HG03521 (cell line): Measurements from ENCODE around the gene ARMH1.
A peak's percentile ranks its signal among the peaks of the same experiment; 100 is the strongest.
"Not testable (repeated sequence)": the region's sequence is repeated elsewhere in the genome, so short reads cannot be mapped to it uniquely, and the experiment has no call there.

Experiments
- ATAC-seq: cut with Tn5 transposase; IDR thresholded peaks from one replicate; pipeline ENCODE4 v1.9.1; 2021; ENCODE audit warnings: mild to moderate bottlenecking, moderate library complexity; ENCODE audit not compliant: unreplicated experiment

Gene ARMH1

GRCh38 chr1:44693159-44693558, 18.6 kb downstream of the ARMH1 start:
- no peak for ATAC-seq

GRCh38 chr1:44693900-44694299, 19.4 kb downstream of the ARMH1 start:
- ATAC-seq = no peak

- peak; percentile 56 for ATAC-seq
Measured at GRCh38 chr1:44694863-44695478, 20.5 kb downstream of the ARMH1 start.

DNA sequence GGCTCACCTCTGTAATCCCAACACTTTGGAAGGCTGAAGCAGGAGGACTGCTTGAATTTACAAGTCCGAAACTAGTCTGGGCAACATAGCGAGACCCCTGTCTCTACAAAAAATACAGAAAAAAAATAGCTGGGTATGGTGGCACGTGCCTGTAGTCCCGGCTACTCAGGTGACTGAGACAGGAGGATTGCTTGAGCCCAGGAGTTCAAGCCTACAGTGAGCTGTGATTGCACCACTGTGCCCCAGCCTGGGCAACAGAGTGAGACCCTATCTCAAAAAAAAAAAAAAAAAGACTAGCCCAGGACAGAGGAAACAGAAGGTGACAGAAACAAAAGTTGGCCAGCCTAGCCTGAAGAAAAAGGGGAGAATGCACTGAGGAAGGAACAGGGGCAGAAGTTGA, 21.2 kb downstream of the ARMH1 start:
- ATAC-seq = no peak

GRCh38 chr1:44696101-44696500, 21.6 kb downstream of the ARMH1 start:
- ATAC-seq = no peak

DNA sequence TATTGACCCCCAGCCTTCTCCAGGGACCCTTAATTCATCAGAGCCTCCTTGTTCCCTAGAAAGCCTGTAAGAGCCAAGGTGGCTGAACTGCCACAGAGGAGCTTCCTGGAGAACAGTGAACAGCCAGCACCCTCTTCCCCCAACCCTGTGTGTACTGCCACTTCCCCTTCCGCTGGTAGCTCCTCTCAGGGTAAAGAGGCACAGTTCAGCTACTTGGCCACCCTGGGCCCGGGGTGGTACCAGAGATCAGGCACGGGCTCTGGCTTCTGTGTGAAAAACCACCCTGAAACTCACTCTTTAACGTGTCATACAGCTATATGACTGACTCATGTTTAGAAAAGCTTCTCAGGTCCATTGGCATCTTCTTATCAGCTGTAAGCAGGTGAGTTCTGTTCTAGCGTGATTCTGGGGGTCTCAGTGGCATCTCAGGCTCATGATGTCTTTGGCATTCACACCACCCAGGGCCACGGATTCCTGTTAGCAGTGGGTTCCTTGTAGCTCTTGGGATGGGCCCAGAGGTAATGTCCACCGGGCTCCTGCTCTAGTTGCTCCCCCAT, 22.4 kb downstream of the ARMH1 start:
- no peak for ATAC-seq

- ATAC-seq = no peak
Measured at GRCh38 chr1:44698138-44698537, 23.6 kb downstream of the ARMH1 start.

- not testable (repeated sequence) for ATAC-seq
Measured at GRCh38 chr1:44699375-44699774, 24.9 kb downstream of the ARMH1 start.

DNA sequence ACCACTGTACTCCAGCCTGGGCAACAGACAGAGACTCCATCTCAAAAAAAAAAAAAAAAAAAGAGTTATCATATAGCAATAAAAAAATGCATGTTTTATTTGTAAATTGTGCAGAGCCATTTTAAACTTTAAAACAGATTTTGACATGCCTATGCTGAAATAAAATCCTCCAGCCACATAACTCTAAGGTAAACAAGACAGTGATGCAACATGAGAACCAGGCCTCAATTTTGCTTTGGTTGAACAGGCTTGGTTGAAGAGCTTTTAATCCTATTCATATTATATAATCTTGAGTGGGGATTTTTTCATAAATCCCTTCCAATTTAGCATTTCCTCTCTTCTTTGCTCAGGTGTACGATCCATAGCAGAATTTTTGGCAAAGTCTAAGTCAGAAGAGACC, 26.1 kb downstream of the ARMH1 start:
- ATAC-seq = no peak

DNA sequence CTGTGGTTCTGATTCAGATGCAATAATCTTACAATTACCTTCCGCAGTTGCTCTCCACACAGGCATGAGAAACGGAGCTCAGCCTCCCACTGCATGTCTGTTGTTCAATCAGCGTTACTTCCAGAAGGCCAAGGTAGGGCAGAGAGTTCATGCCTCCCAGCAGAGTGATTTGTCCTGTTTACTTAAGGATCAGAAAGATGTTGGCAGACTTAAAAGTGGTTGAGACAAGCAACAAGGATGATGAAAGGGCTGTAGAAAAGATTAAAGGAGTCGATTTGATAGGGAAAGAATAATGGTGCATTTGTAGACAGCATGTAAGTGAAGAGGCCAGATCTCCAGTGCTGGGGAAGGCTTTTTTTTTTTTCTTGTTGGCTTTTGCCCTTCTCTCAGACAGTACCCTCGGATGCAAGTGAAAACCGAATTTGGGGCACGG, 26.6 kb downstream of the ARMH1 start:
- no peak for ATAC-seq

DNA sequence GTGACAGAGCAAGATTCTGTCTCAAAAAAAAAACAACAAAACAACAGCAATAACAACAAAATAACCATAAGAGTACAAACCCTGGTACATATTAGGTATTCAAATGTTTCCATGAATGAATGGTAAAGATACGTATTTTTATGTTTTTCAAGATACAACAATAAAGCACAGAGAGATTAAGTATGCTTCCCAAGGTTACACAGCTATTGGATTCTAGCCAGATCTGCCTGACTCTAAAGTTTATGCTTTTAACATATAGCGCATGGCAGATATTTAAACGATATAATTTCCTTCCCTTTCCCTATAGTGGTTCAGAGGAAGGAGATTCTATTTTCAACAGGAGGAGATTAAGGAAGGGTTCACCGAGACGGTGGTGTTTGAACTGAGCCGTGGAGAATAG, 31.0 kb downstream of the ARMH1 start:
- no peak for ATAC-seq

DNA sequence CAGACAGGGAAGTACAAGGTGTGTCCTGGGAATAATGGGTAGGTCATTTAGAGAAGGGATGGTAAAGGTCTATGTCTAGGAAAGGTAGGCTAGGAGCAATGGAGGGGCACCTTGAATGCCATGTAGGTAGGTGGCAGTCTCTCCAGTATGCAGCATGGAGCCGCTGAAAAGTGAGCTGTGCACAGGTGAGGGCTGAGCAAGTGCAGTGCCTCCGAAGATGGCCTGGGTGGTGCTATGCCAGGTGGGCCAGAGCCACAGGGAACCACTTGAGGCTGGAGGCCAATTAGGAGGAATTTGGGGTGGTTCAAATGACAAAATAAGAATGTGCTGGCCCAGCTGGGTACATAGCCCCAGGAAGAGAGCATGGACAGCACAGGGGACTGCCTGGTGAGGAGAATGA, 31.4 kb downstream of the ARMH1 start:
- ATAC-seq = no peak

DNA sequence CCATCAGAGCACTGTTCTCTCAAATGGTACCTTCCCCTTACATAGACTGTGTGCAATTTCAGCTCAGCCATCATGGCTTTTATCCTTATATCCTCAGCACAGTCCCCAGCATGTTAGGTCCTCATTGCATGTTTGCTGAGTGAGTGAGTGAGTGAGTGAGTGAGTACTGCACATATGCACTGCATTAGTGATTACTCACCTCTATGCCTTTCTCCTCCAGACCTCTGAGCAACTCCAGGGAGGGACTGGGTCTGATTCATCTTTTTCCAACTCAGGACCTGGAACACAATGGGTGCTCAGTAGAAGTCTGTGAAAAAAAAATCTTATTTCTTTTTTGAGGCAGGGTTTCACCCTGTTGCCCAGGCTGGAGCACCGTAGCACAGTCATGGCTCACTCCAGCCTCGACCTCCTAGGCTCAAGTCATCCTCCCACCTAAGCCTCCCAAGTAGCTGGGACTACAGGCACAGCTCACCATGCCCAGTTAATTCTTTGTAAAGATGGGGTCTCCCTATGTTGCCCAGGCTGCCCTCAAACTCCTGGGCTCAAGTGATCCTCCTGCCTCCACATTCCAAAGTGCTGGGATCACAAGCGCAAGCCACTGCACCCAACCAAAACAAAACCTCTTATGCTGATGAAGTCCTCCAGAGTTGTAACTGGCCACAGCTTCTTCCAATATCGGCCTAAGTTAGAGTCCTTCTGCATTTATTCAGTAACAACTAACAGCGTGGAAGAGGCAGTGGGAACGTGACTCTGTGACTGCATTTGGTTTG, 32.8 kb downstream of the ARMH1 start:
- no peak for ATAC-seq

DNA sequence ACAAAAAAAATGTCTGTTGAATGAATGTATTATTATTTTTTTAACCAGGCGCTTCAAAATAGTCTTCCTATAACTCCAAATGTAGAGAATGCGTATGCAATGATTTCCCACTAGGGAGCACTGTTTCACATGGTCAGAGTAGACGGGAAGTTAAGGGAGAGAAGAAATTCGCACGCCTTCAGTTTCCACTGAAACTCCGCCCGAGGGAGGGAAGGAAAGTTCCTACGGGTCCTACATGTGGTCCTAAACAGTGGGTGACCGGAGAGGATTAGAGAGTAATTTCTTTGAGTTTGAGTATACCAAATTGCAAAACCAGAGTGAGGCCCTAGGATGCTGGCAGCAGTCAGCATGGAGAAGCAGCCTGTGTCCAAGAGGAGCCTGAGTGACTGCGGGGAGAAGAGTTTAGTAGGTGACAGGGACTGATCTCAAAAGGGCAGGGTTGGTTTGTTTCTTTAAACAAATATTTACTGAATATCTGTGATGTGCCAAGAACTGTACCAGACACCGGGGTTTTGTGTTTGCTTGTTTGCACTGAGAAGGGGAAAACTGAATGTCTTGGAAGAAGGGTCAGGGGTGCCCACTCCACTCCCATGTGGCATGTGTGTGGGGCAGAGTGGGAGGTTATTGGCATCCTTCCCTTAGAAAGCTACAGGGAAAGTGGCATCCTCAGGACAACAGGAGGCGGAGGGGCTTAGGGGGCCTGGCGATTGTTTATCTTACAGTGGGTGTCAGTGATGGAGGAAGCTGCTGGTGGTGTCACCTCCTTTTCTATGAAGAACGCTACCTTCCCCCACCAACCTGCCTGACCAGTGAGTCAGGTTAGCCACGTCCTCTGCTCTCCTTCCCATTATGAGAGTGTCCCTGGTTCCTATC, 33.7 kb downstream of the ARMH1 start:
- no peak for ATAC-seq

DNA sequence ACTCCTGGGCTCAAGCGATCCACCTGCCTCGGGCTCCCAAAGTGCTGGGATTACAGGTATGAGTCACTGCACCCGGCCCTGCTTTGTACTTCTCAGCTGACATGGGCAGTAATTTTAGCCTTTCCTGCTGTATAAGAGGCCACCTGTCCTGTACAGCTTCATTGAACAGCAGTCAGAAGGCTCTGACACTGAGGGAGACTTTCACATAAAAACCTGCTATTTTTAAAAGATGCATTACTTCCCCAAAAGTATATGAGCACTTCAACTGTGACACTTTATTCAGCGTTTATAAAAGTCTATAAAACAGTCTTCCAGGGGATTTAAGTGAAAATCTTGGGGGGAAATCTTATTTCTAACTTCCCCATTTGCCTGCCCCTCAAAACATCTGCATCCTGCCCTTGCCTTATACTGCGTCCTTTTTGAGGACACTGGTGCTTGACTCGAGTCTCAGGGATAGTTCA, 38.8 kb downstream of the ARMH1 start:
- no peak for ATAC-seq

GRCh38 chr1:44714532-44714931, 40.0 kb downstream of the ARMH1 start:
- no peak for ATAC-seq

GRCh38 chr1:44714944-44715571, 40.5 kb downstream of the ARMH1 start:
- no peak for ATAC-seq

- ATAC-seq = no peak
Measured at GRCh38 chr1:44717156-44717555, 42.6 kb downstream of the ARMH1 start.

DNA sequence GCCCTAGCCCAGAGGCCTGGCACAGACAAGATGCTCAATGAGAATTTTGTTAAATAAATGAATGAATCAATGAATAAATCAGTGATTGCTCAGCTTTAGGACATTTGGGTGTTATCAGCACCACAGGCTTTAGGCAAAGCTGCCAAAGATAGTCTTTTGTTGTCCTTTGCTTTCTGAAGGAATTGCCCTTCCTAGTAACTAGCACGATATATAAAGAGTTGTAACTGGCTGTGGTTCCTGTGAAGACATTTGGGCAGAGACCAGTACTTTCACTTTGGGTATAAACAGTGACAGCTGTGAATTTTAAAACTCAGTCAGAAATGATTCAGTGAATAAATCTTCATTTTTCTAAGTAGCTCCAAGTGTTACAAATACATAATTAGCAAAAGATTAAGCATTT, 43.1 kb downstream of the ARMH1 start:
- ATAC-seq = no peak

DNA sequence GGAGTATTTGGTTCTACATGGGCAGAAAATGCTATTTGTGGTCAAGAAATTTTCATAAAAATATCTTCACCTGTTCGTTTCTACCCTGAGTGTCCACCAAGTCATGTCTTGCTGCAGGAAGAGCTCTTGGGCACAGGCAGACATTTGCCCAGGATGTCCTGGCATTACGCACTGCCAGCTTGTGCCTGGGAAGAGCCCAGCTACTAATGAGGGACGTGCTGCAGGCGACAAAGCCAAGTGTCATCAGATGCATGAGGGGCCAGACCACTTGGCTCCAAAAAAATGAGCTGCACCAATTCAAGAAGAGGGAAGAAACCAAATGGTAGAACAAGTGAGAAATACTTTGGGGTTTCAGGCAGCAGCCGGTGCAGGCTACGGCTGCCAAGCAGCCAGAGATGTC, 43.6 kb downstream of the ARMH1 start:
- no peak for ATAC-seq

GRCh38 chr1:44719318-44719717, 44.8 kb downstream of the ARMH1 start:
- no peak for ATAC-seq
